Brain microvascular endothelial cell (primary cell): ENCODE results near the gene PRLHR.

Experiments
- DNase-seq: peaks from one replicate; pipeline ENCODE4 v3.0.0-alpha.2; 2020
- H3K27ac ChIP-seq: fragments of 250-450 bp; sonication (Bioruptor Pico); 2 replicates; pipeline ENCODE4 v1.5.1; 2020; ENCODE audit warnings: mild to moderate bottlenecking, moderate library complexity
- H3K27me3 ChIP-seq: fragments of 250-450 bp; sonication (Bioruptor Pico); replicated peaks from 2 replicates; pipeline ENCODE4 v1.5.1; 2020; ENCODE audit warnings: mild to moderate bottlenecking
- H3K36me3 ChIP-seq: fragments of 250-450 bp; sonication (Bioruptor Pico); replicated peaks from 2 replicates; pipeline ENCODE4 v1.5.1; 2020; ENCODE audit warnings: mild to moderate bottlenecking
- H3K4me3 ChIP-seq: 2 replicates; pipeline ENCODE4 v1.5.1; 2011; ENCODE audit warnings: low read depth, mild to moderate bottlenecking, control low read depth, low read length, moderate library complexity
- CTCF ChIP-seq: IDR thresholded peaks from 2 replicates; pipeline ENCODE4 v1.5.1; 2011; ENCODE audit warnings: low read depth, mild to moderate bottlenecking, moderate library complexity, low read length, control low read depth, inconsistent platforms; ENCODE audit errors: missing control alignments
- in situ Hi-C: cut with HindIII; loops from 2 replicates; pipeline ENCODE4 v1.10.0; 2017; ENCODE audit warnings: low sequenced_read_pairs, low pct_ligation_motif_present

PRLHR gene

GRCh38 chr10:118585794-118586193 lies 9.7 kb downstream of the PRLHR start:
- in situ Hi-C loops, result no loop called here
- Histone ChIP-seq H3K4me3 (no peak overlapping the region), H3K27ac (no peak overlapping the region), H3K27me3 (peaks cover 2% of the 10 kb centered on the region), H3K36me3 (no peaks in the 10 kb centered on the region)
- no peak for TF ChIP-seq CTCF
- no peak for DNase-seq

GRCh38 chr10:118585234-118585633 lies 10.2 kb downstream of the PRLHR start:
- Histone ChIP-seq H3K4me3 (no peak overlapping the region), H3K27me3 (peaks cover 2% of the 10 kb centered on the region), H3K27ac (no peak overlapping the region), H3K36me3 (no peaks in the 10 kb centered on the region)
- in situ Hi-C loops, result no loop called here
- TF ChIP-seq CTCF, result no peak
- DNase-seq, result no peak

DNA sequence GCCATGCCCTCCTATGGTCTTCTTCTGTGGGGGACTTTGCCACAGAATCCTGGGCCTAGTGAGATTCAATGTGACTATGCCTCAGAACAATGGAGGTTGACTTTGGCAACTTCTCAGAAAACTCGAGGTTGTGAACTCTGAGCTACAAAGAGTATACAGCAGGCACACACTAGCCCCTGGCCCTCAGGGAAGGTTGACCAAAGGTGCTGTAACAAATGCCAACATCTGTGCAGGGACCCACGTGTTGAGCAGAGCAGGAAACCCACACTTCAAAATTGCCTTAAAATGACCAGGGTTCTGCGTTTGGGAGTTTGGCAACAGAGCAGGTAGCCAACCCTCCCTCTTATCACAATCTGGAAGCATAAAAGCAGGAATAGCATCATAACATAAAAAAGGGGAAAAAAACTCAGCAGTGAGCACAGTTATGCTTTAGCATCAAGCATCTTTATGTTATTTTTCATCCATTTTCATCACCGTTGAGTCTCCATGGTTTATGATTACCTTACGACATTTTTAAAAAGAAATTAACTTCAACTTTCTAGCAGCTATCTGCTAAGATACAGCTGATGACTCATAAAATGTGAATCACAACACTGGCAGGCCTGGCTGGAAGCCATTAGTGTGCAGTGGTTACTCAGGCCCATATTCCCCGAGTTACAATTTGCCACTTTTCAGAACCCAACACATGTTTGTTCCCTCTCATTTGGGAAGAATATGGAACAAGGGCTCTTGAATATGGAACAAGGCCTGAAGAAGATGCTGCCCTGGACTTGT lies 11.1 kb downstream of the PRLHR start:
- Histone ChIP-seq H3K27me3 (peaks cover 2% of the 10 kb centered on the region), H3K27ac (no peak overlapping the region), H3K36me3 (no peaks in the 10 kb centered on the region), H3K4me3 (no peak overlapping the region)
- peak; percentile 86 for DNase-seq
- no peak for TF ChIP-seq CTCF
- in situ Hi-C loops, result no loop called here

- Histone ChIP-seq H3K36me3 (no peaks in the 10 kb centered on the region), H3K4me3 (no peak overlapping the region), H3K27me3 (peaks cover 2% of the 10 kb centered on the region), H3K27ac (no peak overlapping the region)
- no peak for TF ChIP-seq CTCF
- in situ Hi-C loops, result no loop called here
- no peak for DNase-seq
Measured at GRCh38 chr10:118583611-118584010, 11.8 kb downstream of the PRLHR start.

- in situ Hi-C loops, result no loop called here
- TF ChIP-seq CTCF, result no peak
- no peak overlapping the region for H3K4me3 ChIP-seq
- no peak for DNase-seq
- no peak overlapping the region for H3K27ac ChIP-seq
- no peaks in the 10 kb centered on the region for H3K27me3 ChIP-seq
- no peaks in the 10 kb centered on the region for H3K36me3 ChIP-seq
Measured at GRCh38 chr10:118582511-118582910, 12.9 kb downstream of the PRLHR start.

- in situ Hi-C loops, result no loop called here
- DNase-seq, result no peak
- no peak for TF ChIP-seq CTCF
- H3K27ac ChIP-seq, result no peak overlapping the region
- no peak overlapping the region for H3K4me3 ChIP-seq
- H3K36me3 ChIP-seq, result no peaks in the 10 kb centered on the region
- no peaks in the 10 kb centered on the region for H3K27me3 ChIP-seq
Measured at GRCh38 chr10:118581340-118581739, 14.1 kb downstream of the PRLHR start.
